Sigmoid colon (tissue), 7 donors: ENCODE measurements around the gene SHF. TPM values are rescaled to one million over a fixed set of nuclear protein-coding genes. Genes with fewer than 3 reads are reported as not detected.

Source experiments
- DNase-seq: peaks from one replicate; pipeline ENCODE4 v3.0.0-alpha.2; 2019
- H3K27ac ChIP-seq, 4 donors: fragments of 200-600 bp; sonication (generic); one replicate each; pipeline ENCODE4 v1.5.1; 2016 to 2019; ENCODE audit warnings: mild to moderate bottlenecking in 1 of 4
- H3K27me3 ChIP-seq, 3 donors: fragments of 200-600 bp; sonication (generic); one replicate each; pipeline ENCODE4 v1.5.1; 2019; ENCODE audit warnings: mild to moderate bottlenecking in 1 of 3
- H3K36me3 ChIP-seq, 4 donors: fragments of 200-600 bp; sonication (generic); one replicate each; pipeline ENCODE4 v1.5.1; 2016 to 2019
- H3K4me1 ChIP-seq, 4 donors: fragments of 200-600 bp; sonication (generic); one replicate each; pipeline ENCODE4 v1.5.1; 2017 to 2019
- H3K4me3 ChIP-seq, 4 donors: fragments of 200-600 bp; sonication (generic); one replicate each; pipeline ENCODE4 v1.5.1; 2017 to 2019; ENCODE audit warnings: mild to moderate bottlenecking in 2 of 4, moderate library complexity in 1 of 4
- H3K9me3 ChIP-seq, 4 donors: fragments of 200-600 bp in 3 of 4; sonication (generic) in 3 of 4; one replicate each; pipeline versions ENCODE4 v1.5.1 to v1.6.1; 2013 to 2019
- CTCF ChIP-seq, 4 experiments: fragments of 450-650 bp in 3 of 4; fragments of 200-600 bp in 1 of 4; IDR thresholded peaks; one replicate each; pipeline ENCODE4 v1.5.1; 2016 to 2019; ENCODE audit warnings: antibody characterized with exemption in 4 of 4, mild to moderate bottlenecking in 3 of 4, moderate library complexity in 2 of 4
- EP300 ChIP-seq, 4 donors: sonication (generic); formaldehyde crosslinking; IDR thresholded peaks; one replicate each; pipeline ENCODE4 v1.6.1; 2017; ENCODE audit warnings: antibody characterized with exemption in 4 of 4
- POLR2A ChIP-seq, 2 donors: fragments of 450-650 bp; IDR thresholded peaks; one replicate each; pipeline ENCODE4 v1.6.1; 2016; ENCODE audit warnings: antibody characterized with exemption in 2 of 2, mild to moderate bottlenecking in 2 of 2, moderate library complexity in 2 of 2
- POLR2AphosphoS5 ChIP-seq, 4 donors: sonication (generic); formaldehyde crosslinking; IDR thresholded peaks; one replicate each; pipeline ENCODE4 v1.6.1; 2017; ENCODE audit warnings: antibody characterized with exemption in 4 of 4
- WGBS, 2 donors: extraction: QIAGEN DNeasy Blood & Tissue Kit; methylation state at CpG; one replicate each; pipeline ENCODE4 v1.1.7; 2013; 5-methylcytosine and 5-hydroxymethylcytosine counted together
- intact Hi-C: fragments of 100-400 bp; cut with DNase I; formaldehyde crosslinking; loops from one replicate; pipeline ENCODE4 v1.15.1; 2023
- polyA plus RNA-seq, 3 donors: library from polyadenylated mRNA; stranded (reverse); fragments of 200-250 nt; gene quantifications; one replicate each; pipeline ENCODE4 v1.2.3, GENCODE V29; 2013
- total RNA-seq, 4 donors: library from RNA; depleted of rRNA; stranded (reverse); fragments of >200 nt; gene quantifications; one replicate each; pipeline ENCODE4 v1.1.0, GENCODE V29; 2016
- donor health status: healthy with polysubstance abuse.
- donor health status: Bipolar disorder and iron deficiency.
- donor health status: healthy.

Gene SHF
- total and polyA plus RNA-seq, 7 donors: 3.5 to 28.5 (median 13.2) TPM

GRCh38 chr15:45148076-45149059 lies 39.4 kb downstream of the SHF start:
- Histone ChIP-seq H3K4me1 (no peaks in the 10 kb centered on the region), H3K27me3 (no peaks in the 10 kb centered on the region), H3K9me3 (no peaks in the 10 kb centered on the region), H3K27ac (no peak overlapping the region), H3K4me3 (no peak overlapping the region), H3K36me3 (peaks cover 0 to 7% (median 0%) of the 10 kb centered on the region in 4 donors)
- DNase-seq: no peak
- 88 to 90% methylated on average over 12 of the region's 12 CpGs for WGBS, 2 donors
- TF ChIP-seq CTCF (IDR thresholded peaks at IDR 0.05): no peak
- no peak for TF ChIP-seq POLR2AphosphoS5 (IDR thresholded peaks at IDR 0.05)
- TF ChIP-seq POLR2A (IDR thresholded peaks at IDR 0.05): no peak
- no peak for TF ChIP-seq EP300 (IDR thresholded peaks at IDR 0.05)
- intact Hi-C loops: no loop called here

- Histone ChIP-seq H3K36me3 (peaks cover 0 to 7% (median 0%) of the 10 kb centered on the region in 4 donors), H3K4me1 (no peaks in the 10 kb centered on the region), H3K27me3 (no peaks in the 10 kb centered on the region), H3K9me3 (no peaks in the 10 kb centered on the region), H3K4me3 (no peak overlapping the region), H3K27ac (no peak overlapping the region)
- WGBS, 2 donors: 95 to 97% methylated on average over 7 of the region's 7 CpGs
- intact Hi-C loops: no loop called here
- TF ChIP-seq POLR2A (IDR thresholded peaks at IDR 0.05) (no peak), CTCF (IDR thresholded peaks at IDR 0.05) (no peak), POLR2AphosphoS5 (IDR thresholded peaks at IDR 0.05) (no peak), EP300 (IDR thresholded peaks at IDR 0.05) (no peak)
- no peak for DNase-seq
These were observed 40.2 kb downstream of the SHF start for GRCh38 chr15:45147606-45148005.

GRCh38 chr15:45146405-45146804 lies 41.4 kb downstream of the SHF start:
- Histone ChIP-seq H3K27ac (no peak overlapping the region), H3K27me3 (peaks cover 0 to 4% (median 0%) of the 10 kb centered on the region in 3 donors), H3K36me3 (no peaks in the 10 kb centered on the region), H3K4me3 (no peak overlapping the region), H3K9me3 (no peaks in the 10 kb centered on the region), H3K4me1 (no peaks in the 10 kb centered on the region)
- 18 to 68% methylated on average over 4 of the region's 4 CpGs for WGBS, 2 donors
- no peak for DNase-seq
- no peak for TF ChIP-seq POLR2AphosphoS5 (IDR thresholded peaks at IDR 0.05)
- intact Hi-C loops: no loop called here

GRCh38 chr15:45144775-45145174 lies 43.0 kb downstream of the SHF start:
- TF ChIP-seq POLR2A (IDR thresholded peaks at IDR 0.05): no peak
- no peak for TF ChIP-seq POLR2AphosphoS5 (IDR thresholded peaks at IDR 0.05)
- TF ChIP-seq CTCF (IDR thresholded peaks at IDR 0.05): no peak
- no peak for TF ChIP-seq EP300 (IDR thresholded peaks at IDR 0.05)
- H3K9me3 ChIP-seq: no peaks in the 10 kb centered on the region
- peaks cover 0 to 5% (median 0%) of the 10 kb centered on the region in 3 donors for H3K27me3 ChIP-seq
- DNase-seq: no peak
- no peaks in the 10 kb centered on the region for H3K36me3 ChIP-seq
- H3K4me1 ChIP-seq: no peaks in the 10 kb centered on the region
- no peak overlapping the region for H3K4me3 ChIP-seq
- 93% methylated on average over 9 of the region's 9 CpGs for WGBS, 2 donors
- H3K27ac ChIP-seq: no peak overlapping the region
- intact Hi-C loops: no loop called here

GRCh38 chr15:45143946-45144345 lies 43.8 kb downstream of the SHF start:
- Histone ChIP-seq H3K4me3 (no peak overlapping the region), H3K36me3 (no peaks in the 10 kb centered on the region), H3K27ac (no peak overlapping the region), H3K9me3 (no peaks in the 10 kb centered on the region), H3K4me1 (no peaks in the 10 kb centered on the region), H3K27me3 (peaks cover 0 to 14% (median 0%) of the 10 kb centered on the region in 3 donors)
- TF ChIP-seq CTCF (IDR thresholded peaks at IDR 0.05) (no peak), POLR2AphosphoS5 (IDR thresholded peaks at IDR 0.05) (no peak), POLR2A (IDR thresholded peaks at IDR 0.05) (no peak), EP300 (IDR thresholded peaks at IDR 0.05) (no peak)
- no peak for DNase-seq
- intact Hi-C loops: no loop called here
- WGBS, 2 donors: 92 to 94% methylated on average over 11 of the region's 11 CpGs
